ACC112 (cell line): ENCODE data around the gene LIF.
"Not testable (repeated sequence)": the region's sequence is repeated elsewhere in the genome, so short reads cannot be mapped to it uniquely, and the experiment has no call there.

Experiments used
- H2AFZ ChIP-seq: fragments of 200-600 bp; sonication (generic); one replicate; pipeline ENCODE4 v1.6.0; 2017; ENCODE audit warnings: antibody characterized with exemption, low read length; ENCODE audit not compliant: unreplicated experiment
- H3K27ac ChIP-seq: fragments of 200-600 bp; sonication (generic); 2 replicates; pipeline ENCODE4 v1.5.1; 2014; ENCODE audit warnings: low read depth, mild to moderate bottlenecking, antibody characterized with exemption, low read length, moderate library complexity
- H3K27me3 ChIP-seq: fragments of 200-600 bp; sonication (generic); 2 replicates; pipeline ENCODE4 v1.6.1; 2014; ENCODE audit warnings: mild to moderate bottlenecking, antibody characterized with exemption, low read length, moderate library complexity, mixed read lengths; ENCODE audit not compliant: insufficient read depth
- H3K36me3 ChIP-seq: fragments of 200-600 bp; sonication (generic); 2 replicates; pipeline ENCODE4 v1.6.1; 2016; ENCODE audit warnings: mild to moderate bottlenecking, antibody characterized with exemption, low read length, moderate library complexity, mixed read lengths; ENCODE audit not compliant: insufficient read depth
- H3K4me1 ChIP-seq: fragments of 200-600 bp; sonication (generic); one replicate; pipeline ENCODE4 v1.6.1; 2016; ENCODE audit warnings: low read length, mixed read lengths; ENCODE audit not compliant: insufficient read depth, unreplicated experiment, control insufficient read depth
- H3K4me3 ChIP-seq: fragments of 200-600 bp; sonication (generic); 2 replicates; pipeline ENCODE4 v1.5.1; 2014; ENCODE audit warnings: mild to moderate bottlenecking, low read depth, low read length
- H3K79me2 ChIP-seq: fragments of 200-600 bp; sonication (generic); one replicate; pipeline ENCODE4 v1.6.0; 2016; ENCODE audit warnings: low read length; ENCODE audit not compliant: control insufficient read depth, unreplicated experiment, insufficient read depth

Gene LIF

GRCh38 chr22:30241576-30242371, 4.8 kb downstream of the LIF start:
- Histone ChIP-seq H3K36me3 (no peaks in the 10 kb centered on the region; the same call in 1 of the 2 replicates), H3K27ac (peak overlapping the region; percentile 89), H3K4me1 (peaks cover 42% of the 10 kb centered on the region), H3K79me2 (peaks cover 19% of the 10 kb centered on the region), H2AFZ (no peak overlapping the region), H3K4me3 (no peak overlapping the region), H3K27me3 (no peaks in the 10 kb centered on the region)

DNA sequence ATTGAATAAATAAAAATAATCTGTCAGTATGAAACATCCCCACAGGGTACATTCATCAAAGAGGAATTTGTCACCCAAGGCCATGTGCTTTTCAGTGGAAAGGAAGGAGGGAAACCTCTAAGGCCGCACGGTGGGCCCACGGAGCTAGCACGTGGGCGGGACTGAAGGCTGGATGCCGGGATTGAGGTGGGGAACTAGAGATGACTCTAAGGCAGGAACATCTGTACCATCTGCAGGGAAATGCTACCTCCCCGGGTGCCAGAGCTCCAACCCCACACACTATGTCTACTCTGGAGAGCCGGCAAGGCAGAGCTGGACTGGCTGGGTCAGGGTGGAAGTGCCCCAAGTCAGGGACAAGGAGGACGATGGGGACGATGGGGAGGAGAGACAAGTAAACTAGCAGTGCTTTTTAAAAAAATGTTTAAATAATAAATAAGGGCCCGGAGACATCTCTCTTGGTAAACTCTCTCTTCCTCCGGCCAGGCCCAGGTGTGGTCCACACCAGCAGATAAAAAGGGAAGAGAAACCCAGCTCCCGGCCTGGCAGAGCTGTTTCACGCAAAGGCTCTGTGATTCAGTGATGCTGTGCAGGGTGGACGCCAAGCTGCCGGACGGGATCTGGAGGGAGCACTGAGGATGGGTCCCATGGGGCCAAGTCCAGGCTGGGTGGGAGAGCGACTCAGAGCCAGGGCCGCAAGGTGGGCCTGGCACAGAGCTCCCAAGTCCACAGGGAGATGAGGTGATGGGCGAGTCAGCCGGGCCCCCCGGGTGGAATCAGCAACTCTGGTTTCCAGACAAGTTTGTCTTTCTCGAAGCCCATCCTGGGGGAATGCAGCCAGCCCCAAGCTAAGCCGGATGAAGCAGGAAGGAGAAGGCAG, 5.8 kb downstream of the LIF start:
- Histone ChIP-seq H3K4me1 (peaks cover 48% of the 10 kb centered on the region), H3K4me3 (no peak overlapping the region), H3K27ac (peak overlapping the region; percentile 89), H3K27me3 (no peaks in the 10 kb centered on the region), H3K36me3 (no peaks in the 10 kb centered on the region; the same call in 1 of the 2 replicates), H3K79me2 (peaks cover 15% of the 10 kb centered on the region), H2AFZ (no peak overlapping the region)

- no peaks in the 10 kb centered on the region; the same call in 1 of the 2 replicates for H3K36me3 ChIP-seq
- H3K79me2 ChIP-seq: peaks cover 4% of the 10 kb centered on the region
- no peaks in the 10 kb centered on the region for H3K27me3 ChIP-seq
- H2AFZ ChIP-seq: no peak overlapping the region
- peaks cover 42% of the 10 kb centered on the region for H3K4me1 ChIP-seq
- no peak overlapping the region for H3K4me3 ChIP-seq
- H3K27ac ChIP-seq: peak overlapping the region; percentile 45
These were observed 6.8 kb downstream of the LIF start for GRCh38 chr22:30239488-30240405.

- Histone ChIP-seq H3K27me3 (no peaks in the 10 kb centered on the region), H3K79me2 (no peaks in the 10 kb centered on the region), H3K36me3 (no peaks in the 10 kb centered on the region; the same call in 1 of the 2 replicates), H3K4me1 (peaks cover 37% of the 10 kb centered on the region), H3K4me3 (no peak overlapping the region), H2AFZ (no peak overlapping the region), H3K27ac (peak overlapping the region; percentile 26; the same call in 1 of the 2 replicates)
These were observed 7.7 kb downstream of the LIF start for GRCh38 chr22:30238661-30239487.

DNA sequence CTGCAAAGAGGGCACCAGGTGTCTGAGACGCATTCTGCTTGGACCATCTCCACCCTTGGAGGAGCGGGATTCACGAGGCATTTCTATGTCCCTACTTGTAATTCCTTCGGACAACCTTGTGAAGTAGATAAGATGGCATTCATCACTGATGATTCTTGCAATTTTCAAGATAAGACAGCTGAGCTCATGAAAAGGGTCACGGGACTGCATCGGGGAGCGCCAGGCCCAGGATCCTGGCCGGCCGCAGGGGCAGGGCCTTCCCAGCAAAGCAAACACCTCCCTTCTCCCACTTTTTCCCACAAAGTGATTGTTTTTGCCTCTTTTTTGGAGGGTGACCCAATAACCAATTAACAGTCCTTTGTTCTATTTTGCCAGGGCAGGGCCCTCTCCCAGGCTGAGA, 8.4 kb downstream of the LIF start:
- Histone ChIP-seq H3K4me1 (peaks cover 31% of the 10 kb centered on the region), H3K79me2 (no peaks in the 10 kb centered on the region)

GRCh38 chr22:30236875-30237274, 9.7 kb downstream of the LIF start:
- no peaks in the 10 kb centered on the region for H3K27me3 ChIP-seq
- H3K27ac ChIP-seq: no peak overlapping the region
- no peak overlapping the region for H2AFZ ChIP-seq
- peaks cover 22% of the 10 kb centered on the region for H3K4me1 ChIP-seq
- no peaks in the 10 kb centered on the region for H3K79me2 ChIP-seq
- no peak overlapping the region for H3K4me3 ChIP-seq
- no peaks in the 10 kb centered on the region for H3K36me3 ChIP-seq

More for the DNA sequence above, 8.4 kb downstream of the LIF start:
- Histone ChIP-seq H3K36me3 (no peaks in the 10 kb centered on the region; the same call in 1 of the 2 replicates), H3K4me3 (no peak overlapping the region), H2AFZ (no peak overlapping the region), H3K27ac (no peak overlapping the region; the same call in 1 of the 2 replicates), H3K27me3 (no peaks in the 10 kb centered on the region)

- no peaks in the 10 kb centered on the region for H3K79me2 ChIP-seq
- H3K27me3 ChIP-seq: no peaks in the 10 kb centered on the region
- no peaks in the 10 kb centered on the region for H3K36me3 ChIP-seq
- H2AFZ ChIP-seq: no peak overlapping the region
- peaks cover 14% of the 10 kb centered on the region for H3K4me1 ChIP-seq
- H3K27ac ChIP-seq: peak overlapping the region; percentile 58; the same call in 1 of the 2 replicates
- no peak overlapping the region for H3K4me3 ChIP-seq
These were observed 10.8 kb downstream of the LIF start for GRCh38 chr22:30235687-30236170.

- Histone ChIP-seq H3K4me3 (no peak overlapping the region), H3K27me3 (no peaks in the 10 kb centered on the region), H3K27ac (no peak overlapping the region), H3K4me1 (peaks cover 11% of the 10 kb centered on the region), H2AFZ (no peak overlapping the region), H3K79me2 (no peaks in the 10 kb centered on the region), H3K36me3 (no peaks in the 10 kb centered on the region)
These were observed 11.6 kb downstream of the LIF start for GRCh38 chr22:30234786-30235470.

DNA sequence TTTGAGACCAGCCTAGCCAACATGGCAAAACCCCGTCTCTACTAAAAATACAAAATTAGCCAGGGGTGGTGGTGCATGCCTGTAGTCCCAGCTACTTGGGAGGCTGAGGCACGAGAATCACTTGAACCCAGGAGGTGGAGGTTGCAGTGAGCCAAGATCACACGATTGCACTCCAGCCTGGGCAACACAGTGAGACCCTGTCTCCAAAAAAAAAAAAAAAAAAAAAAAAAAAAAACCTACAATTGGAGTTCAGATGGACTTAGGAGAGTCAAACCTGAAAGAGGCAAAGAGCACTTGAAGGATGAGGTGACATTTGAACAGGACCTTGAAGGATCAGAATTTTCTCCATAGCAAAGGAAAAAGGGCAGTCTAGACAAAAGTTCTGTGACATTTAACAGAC, 12.2 kb downstream of the LIF start:
- H3K36me3 ChIP-seq, H3K79me2 ChIP-seq, H2AFZ ChIP-seq, H3K4me3 ChIP-seq, H3K27ac ChIP-seq, H3K27me3 ChIP-seq: not testable (repeated sequence)
- H3K4me1 ChIP-seq: peaks cover 11% of the 10 kb centered on the region
